ENCODE data around the gene HUNK. TPM values are rescaled to one million over a fixed set of nuclear protein-coding genes. Genes with fewer than 3 reads are reported as not detected.

HUNK gene
- total and polyA plus RNA-seq, 2 experiments from 2014 or later = 1.6 to 5.1 TPM

DNA sequence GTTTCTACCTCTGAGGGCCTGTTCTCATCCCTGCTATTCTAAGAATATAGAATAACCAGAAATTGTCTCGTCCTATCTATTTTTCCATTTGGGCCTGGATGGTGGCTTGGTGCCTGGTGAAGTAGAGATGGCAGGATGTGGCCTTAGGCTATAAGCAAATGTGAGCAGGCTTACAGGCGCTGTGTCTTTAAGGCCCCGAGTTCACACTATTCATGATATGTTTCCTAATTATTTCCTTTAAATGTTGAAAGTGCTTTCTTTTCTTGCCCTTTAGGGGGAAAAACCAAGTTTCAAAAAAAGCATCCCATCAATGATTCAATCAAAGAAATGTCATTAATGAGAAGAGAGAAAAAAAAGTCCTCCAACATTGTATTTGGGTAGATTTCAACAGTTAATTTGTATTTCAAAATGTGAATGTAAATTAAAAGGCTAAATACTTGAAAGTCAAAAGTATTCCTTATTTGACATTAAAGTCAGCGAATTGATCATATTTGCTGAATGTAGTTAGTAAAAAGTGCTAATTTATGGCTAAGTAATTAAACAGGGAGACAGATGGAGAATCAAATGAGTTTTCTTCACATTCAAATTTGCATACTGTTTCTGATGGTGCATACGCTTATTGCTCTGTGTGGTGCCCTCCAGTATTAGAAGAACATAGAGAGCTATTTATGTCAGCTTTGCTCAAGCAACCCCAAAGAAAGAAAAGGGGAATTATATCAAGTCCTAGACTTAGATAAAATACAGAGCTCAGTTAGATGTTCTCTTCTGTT, 34.0 kb upstream of the HUNK start:
- no peaks in the 10 kb centered on the region for H3K9me3 Mint-ChIP-seq
- no peak for TF ChIP-seq JUNB (IDR thresholded peaks at IDR 0.05; ENCODE audit: unreplicated experiment)
- TF ChIP-seq, protein P1, sequence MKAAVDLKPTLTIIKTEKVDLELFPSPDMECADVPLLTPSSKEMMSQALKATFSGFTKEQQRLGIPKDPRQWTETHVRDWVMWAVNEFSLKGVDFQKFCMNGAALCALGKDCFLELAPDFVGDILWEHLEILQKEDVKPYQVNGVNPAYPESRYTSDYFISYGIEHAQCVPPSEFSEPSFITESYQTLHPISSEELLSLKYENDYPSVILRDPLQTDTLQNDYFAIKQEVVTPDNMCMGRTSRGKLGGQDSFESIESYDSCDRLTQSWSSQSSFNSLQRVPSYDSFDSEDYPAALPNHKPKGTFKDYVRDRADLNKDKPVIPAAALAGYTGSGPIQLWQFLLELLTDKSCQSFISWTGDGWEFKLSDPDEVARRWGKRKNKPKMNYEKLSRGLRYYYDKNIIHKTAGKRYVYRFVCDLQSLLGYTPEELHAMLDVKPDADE (IDR thresholded peaks at IDR 0.05) = no peak
- no peak for DNase-seq (ENCODE audit: low spot score)
- H3K27ac ChIP-seq (ENCODE audit: low read depth) = no peak overlapping the region
- no peaks in the 10 kb centered on the region for H3K4me1 ChIP-seq (ENCODE audit: insufficient read depth)
- H3K4me1 Mint-ChIP-seq = no peaks in the 10 kb centered on the region
- H3K9me2 ChIP-seq (ENCODE audit: insufficient read depth) = peaks cover 7% of the 10 kb centered on the region; the same call in 1 of the 2 replicates
- no peak overlapping the region for H3K4me3 Mint-ChIP-seq
- no peaks in the 10 kb centered on the region for H3K36me3 ChIP-seq (ENCODE audit: insufficient read depth)
- ATAC-seq = no peak
- no peaks in the 10 kb centered on the region for H4K20me1 ChIP-seq (replicated peaks; ENCODE audit: insufficient read depth)
- H2AFZ ChIP-seq = no peak overlapping the region
- H3K79me2 ChIP-seq (replicated peaks; ENCODE audit: insufficient read depth) = no peaks in the 10 kb centered on the region
- H3K4me2 ChIP-seq = no peak overlapping the region
- peaks cover 2% of the 10 kb centered on the region for H3K27me3 Mint-ChIP-seq (ENCODE audit: insufficient read depth, low read depth, poor library complexity)
- no peak overlapping the region for H3K27ac Mint-ChIP-seq
- H3F3A ChIP-seq (replicated peaks; ENCODE audit: low read depth) = no peaks in the 10 kb centered on the region
- no peaks in the 10 kb centered on the region for H3K27me3 ChIP-seq (ENCODE audit: insufficient read depth)
- H3K4me3 ChIP-seq = no peak overlapping the region
- H3K36me3 Mint-ChIP-seq (ENCODE audit: low read depth) = no peaks in the 10 kb centered on the region

DNA sequence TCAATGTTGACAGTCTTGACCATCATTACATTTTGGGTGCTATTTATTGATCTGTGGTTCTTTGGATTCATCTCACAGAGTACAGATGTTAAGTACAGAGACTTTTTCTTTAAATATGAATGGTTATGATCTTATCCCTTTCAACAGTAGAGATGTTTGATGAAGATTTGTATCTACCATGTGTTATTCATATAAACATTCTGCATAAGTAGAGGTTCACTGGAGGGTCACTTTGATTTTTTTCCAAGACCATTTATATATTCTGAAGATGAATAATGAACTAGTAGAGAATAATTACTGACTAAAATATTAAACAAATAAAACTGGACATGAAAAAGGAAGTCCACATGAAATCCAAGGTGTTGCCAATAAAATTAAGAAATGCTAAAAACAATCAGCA, 28.6 kb upstream of the HUNK start:
- no peaks in the 10 kb centered on the region for H3K27me3 ChIP-seq (ENCODE audit: insufficient read depth)
- TF ChIP-seq, protein P2, sequence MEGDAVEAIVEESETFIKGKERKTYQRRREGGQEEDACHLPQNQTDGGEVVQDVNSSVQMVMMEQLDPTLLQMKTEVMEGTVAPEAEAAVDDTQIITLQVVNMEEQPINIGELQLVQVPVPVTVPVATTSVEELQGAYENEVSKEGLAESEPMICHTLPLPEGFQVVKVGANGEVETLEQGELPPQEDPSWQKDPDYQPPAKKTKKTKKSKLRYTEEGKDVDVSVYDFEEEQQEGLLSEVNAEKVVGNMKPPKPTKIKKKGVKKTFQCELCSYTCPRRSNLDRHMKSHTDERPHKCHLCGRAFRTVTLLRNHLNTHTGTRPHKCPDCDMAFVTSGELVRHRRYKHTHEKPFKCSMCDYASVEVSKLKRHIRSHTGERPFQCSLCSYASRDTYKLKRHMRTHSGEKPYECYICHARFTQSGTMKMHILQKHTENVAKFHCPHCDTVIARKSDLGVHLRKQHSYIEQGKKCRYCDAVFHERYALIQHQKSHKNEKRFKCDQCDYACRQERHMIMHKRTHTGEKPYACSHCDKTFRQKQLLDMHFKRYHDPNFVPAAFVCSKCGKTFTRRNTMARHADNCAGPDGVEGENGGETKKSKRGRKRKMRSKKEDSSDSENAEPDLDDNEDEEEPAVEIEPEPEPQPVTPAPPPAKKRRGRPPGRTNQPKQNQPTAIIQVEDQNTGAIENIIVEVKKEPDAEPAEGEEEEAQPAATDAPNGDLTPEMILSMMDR (conservative IDR thresholded peaks at IDR 0.05; ENCODE audit: low read depth in 2 of 2) = no peak
- TF ChIP-seq EZH2phosphoT487 (IDR thresholded peaks at IDR 0.05; ENCODE audit: unreplicated experiment) (no peak), ZNF114 (CRISPR knock-in tag; IDR thresholded peaks at IDR 0.05) (no peak), NANOG (IDR thresholded peaks at IDR 0.05; ENCODE audit: borderline replicate concordance) (no peak), EZH2 (IDR thresholded peaks at IDR 0.05; ENCODE audit: low read depth, unreplicated experiment) (no peak)
- TF ChIP-seq, protein P1 (IDR thresholded peaks at IDR 0.05) = no peak
- TF ChIP-seq, protein P3, sequence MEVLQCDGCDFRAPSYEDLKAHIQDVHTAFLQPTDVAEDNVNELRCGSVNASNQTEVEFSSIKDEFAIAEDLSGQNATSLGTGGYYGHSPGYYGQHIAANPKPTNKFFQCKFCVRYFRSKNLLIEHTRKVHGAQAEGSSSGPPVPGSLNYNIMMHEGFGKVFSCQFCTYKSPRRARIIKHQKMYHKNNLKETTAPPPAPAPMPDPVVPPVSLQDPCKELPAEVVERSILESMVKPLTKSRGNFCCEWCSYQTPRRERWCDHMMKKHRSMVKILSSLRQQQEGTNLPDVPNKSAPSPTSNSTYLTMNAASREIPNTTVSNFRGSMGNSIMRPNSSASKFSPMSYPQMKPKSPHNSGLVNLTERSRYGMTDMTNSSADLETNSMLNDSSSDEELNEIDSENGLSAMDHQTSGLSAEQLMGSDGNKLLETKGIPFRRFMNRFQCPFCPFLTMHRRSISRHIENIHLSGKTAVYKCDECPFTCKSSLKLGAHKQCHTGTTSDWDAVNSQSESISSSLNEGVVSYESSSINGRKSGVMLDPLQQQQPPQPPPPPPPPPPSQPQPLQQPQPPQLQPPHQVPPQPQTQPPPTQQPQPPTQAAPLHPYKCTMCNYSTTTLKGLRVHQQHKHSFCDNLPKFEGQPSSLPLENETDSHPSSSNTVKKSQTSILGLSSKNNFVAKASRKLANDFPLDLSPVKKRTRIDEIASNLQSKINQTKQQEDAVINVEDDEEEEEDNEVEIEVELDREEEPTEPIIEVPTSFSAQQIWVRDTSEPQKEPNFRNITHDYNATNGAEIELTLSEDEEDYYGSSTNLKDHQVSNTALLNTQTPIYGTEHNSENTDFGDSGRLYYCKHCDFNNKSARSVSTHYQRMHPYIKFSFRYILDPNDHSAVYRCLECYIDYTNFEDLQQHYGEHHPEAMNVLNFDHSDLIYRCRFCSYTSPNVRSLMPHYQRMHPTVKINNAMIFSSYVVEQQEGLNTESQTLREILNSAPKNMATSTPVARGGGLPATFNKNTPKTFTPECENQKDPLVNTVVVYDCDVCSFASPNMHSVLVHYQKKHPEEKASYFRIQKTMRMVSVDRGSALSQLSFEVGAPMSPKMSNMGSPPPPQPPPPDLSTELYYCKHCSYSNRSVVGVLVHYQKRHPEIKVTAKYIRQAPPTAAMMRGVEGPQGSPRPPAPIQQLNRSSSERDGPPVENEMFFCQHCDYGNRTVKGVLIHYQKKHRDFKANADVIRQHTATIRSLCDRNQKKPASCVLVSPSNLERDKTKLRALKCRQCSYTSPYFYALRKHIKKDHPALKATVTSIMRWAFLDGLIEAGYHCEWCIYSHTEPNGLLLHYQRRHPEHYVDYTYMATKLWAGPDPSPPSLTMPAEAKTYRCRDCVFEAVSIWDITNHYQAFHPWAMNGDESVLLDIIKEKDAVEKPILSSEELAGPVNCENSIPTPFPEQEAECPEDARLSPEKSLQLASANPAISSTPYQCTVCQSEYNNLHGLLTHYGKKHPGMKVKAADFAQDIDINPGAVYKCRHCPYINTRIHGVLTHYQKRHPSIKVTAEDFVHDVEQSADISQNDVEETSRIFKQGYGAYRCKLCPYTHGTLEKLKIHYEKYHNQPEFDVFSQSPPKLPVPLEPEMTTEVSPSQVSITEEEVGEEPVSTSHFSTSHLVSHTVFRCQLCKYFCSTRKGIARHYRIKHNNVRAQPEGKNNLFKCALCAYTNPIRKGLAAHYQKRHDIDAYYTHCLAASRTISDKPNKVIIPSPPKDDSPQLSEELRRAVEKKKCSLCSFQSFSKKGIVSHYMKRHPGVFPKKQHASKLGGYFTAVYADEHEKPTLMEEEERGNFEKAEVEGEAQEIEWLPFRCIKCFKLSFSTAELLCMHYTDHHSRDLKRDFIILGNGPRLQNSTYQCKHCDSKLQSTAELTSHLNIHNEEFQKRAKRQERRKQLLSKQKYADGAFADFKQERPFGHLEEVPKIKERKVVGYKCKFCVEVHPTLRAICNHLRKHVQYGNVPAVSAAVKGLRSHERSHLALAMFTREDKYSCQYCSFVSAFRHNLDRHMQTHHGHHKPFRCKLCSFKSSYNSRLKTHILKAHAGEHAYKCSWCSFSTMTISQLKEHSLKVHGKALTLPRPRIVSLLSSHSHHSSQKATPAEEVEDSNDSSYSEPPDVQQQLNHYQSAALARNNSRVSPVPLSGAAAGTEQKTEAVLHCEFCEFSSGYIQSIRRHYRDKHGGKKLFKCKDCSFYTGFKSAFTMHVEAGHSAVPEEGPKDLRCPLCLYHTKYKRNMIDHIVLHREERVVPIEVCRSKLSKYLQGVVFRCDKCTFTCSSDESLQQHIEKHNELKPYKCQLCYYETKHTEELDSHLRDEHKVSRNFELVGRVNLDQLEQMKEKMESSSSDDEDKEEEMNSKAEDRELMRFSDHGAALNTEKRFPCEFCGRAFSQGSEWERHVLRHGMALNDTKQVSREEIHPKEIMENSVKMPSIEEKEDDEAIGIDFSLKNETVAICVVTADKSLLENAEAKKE (CRISPR knock-in tag; IDR thresholded peaks at IDR 0.05) = no peak

More for the DNA sequence above, 28.6 kb upstream of the HUNK start:
- Histone ChIP-seq H3K36me3 (ENCODE audit: insufficient read depth) (no peaks in the 10 kb centered on the region), H3K4me2 (no peak overlapping the region), H3K27ac (ENCODE audit: low read depth) (no peak overlapping the region), H3K79me2 (replicated peaks; ENCODE audit: insufficient read depth) (no peaks in the 10 kb centered on the region), H3K9me2 (ENCODE audit: insufficient read depth) (0 out of 2 replicates have a peak, but pooled peaks cover 3% of the 10 kb centered on the region), H3K4me1 (ENCODE audit: insufficient read depth) (peaks cover 16% of the 10 kb centered on the region; the same call in 1 of the 2 replicates), H3F3A (replicated peaks; ENCODE audit: low read depth) (no peaks in the 10 kb centered on the region), H3K4me3 (no peak overlapping the region), H2AFZ (no peak overlapping the region), H4K20me1 (replicated peaks; ENCODE audit: insufficient read depth) (no peaks in the 10 kb centered on the region)
- peaks cover 12% of the 10 kb centered on the region for H3K4me1 Mint-ChIP-seq
- no peak overlapping the region for H3K4me3 Mint-ChIP-seq
- H3K36me3 Mint-ChIP-seq (ENCODE audit: low read depth) = no peaks in the 10 kb centered on the region
- H3K27ac Mint-ChIP-seq = no peak overlapping the region
- DNase-seq (ENCODE audit: low spot score) (no peak), ATAC-seq (no peak)
- peaks cover 2% of the 10 kb centered on the region for H3K27me3 Mint-ChIP-seq (ENCODE audit: insufficient read depth, low read depth, poor library complexity)
- no peaks in the 10 kb centered on the region for H3K9me3 Mint-ChIP-seq
